Neutrophil (primary cell): ENCODE results near the gene PRODH.
"Not testable (repeated sequence)": the region's sequence is repeated elsewhere in the genome, so short reads cannot be mapped to it uniquely, and the experiment has no call there.

Experiments used
- H3K27ac ChIP-seq: fragments of 200-600 bp; sonication (generic); 2 replicates; pipeline ENCODE4 v1.5.1; 2016; ENCODE audit warnings: mild to moderate bottlenecking, moderate library complexity
- H3K27me3 ChIP-seq: fragments of 200-600 bp; sonication (generic); 2 replicates; pipeline ENCODE4 v1.6.0; 2016; ENCODE audit warnings: mild to moderate bottlenecking
- H3K36me3 ChIP-seq: fragments of 200-600 bp; sonication (generic); 2 replicates; pipeline ENCODE4 v1.5.1; 2017
- H3K4me1 ChIP-seq, 2 experiments: fragments of 200-600 bp in 1 of 2; sonication (generic) in 1 of 2; 1 replicate in 1 of 2; 2 replicates in 1 of 2; pipeline versions ENCODE4 v1.5.1 to v1.6.1; 2013 to 2016; ENCODE audit warnings: low read depth in 1 of 2, low read length in 1 of 2, mild to moderate bottlenecking in 1 of 2, moderate library complexity in 1 of 2; ENCODE audit not compliant: control insufficient read depth in 1 of 2, insufficient read depth in 1 of 2
- H3K4me3 ChIP-seq, 2 experiments: fragments of 200-600 bp in 1 of 2; sonication (generic) in 1 of 2; 1 replicate in 1 of 2; 2 replicates in 1 of 2; pipeline ENCODE4 v1.5.1; 2013 to 2016; ENCODE audit warnings: low read depth in 1 of 2, low read length in 1 of 2, mild to moderate bottlenecking in 1 of 2, moderate library complexity in 1 of 2
- H3K9me3 ChIP-seq: fragments of 200-600 bp; sonication (generic); 2 replicates; pipeline ENCODE4 v1.5.1; 2016
- CTCF ChIP-seq: fragments of 200-600 bp; sonication (generic); IDR thresholded peaks from 2 replicates; pipeline ENCODE4 v1.5.1; 2016; ENCODE audit warnings: antibody characterized with exemption

PRODH gene

GRCh38 chr22:18952022-18952421, 15.9 kb upstream of the PRODH start:
- no peak overlapping the region for H3K4me3 ChIP-seq
- no peak for TF ChIP-seq CTCF
- H3K36me3 ChIP-seq, result no peaks in the 10 kb centered on the region
- H3K27ac ChIP-seq, result no peak overlapping the region
- no peaks in the 10 kb centered on the region for H3K9me3 ChIP-seq
- H3K27me3 ChIP-seq, result peaks cover 20% of the 10 kb centered on the region
- H3K4me1 ChIP-seq, result no peaks in the 10 kb centered on the region

- H3K27me3 ChIP-seq, result peaks cover 20% of the 10 kb centered on the region
- no peak overlapping the region for H3K4me3 ChIP-seq
- no peaks in the 10 kb centered on the region for H3K4me1 ChIP-seq
- H3K36me3 ChIP-seq, result no peaks in the 10 kb centered on the region
- H3K27ac ChIP-seq, result no peak overlapping the region
- TF ChIP-seq CTCF, result no peak
- H3K9me3 ChIP-seq, result no peaks in the 10 kb centered on the region
Measured at GRCh38 chr22:18950141-18950540, 14.0 kb upstream of the PRODH start.

GRCh38 chr22:18947905-18948304, 11.8 kb upstream of the PRODH start:
- H3K9me3 ChIP-seq, result no peaks in the 10 kb centered on the region
- H3K27me3 ChIP-seq, result peaks cover 20% of the 10 kb centered on the region
- no peak for TF ChIP-seq CTCF
- no peaks in the 10 kb centered on the region for H3K36me3 ChIP-seq
- H3K4me1 ChIP-seq, result no peaks in the 10 kb centered on the region
- no peak overlapping the region for H3K4me3 ChIP-seq
- no peak overlapping the region for H3K27ac ChIP-seq

- H3K4me3 ChIP-seq, H3K4me1 ChIP-seq: not testable (repeated sequence)
Measured at GRCh38 chr22:18947105-18947504, 11.0 kb upstream of the PRODH start.

GRCh38 chr22:18938691-18939090, 2.6 kb upstream of the PRODH start:
- H3K27me3 ChIP-seq, H3K4me1 ChIP-seq, H3K9me3 ChIP-seq, H3K27ac ChIP-seq, H3K36me3 ChIP-seq, H3K4me3 ChIP-seq: not testable (repeated sequence)

More at GRCh38 chr22:18947105-18947504, 11.0 kb upstream of the PRODH start:
- not testable (repeated sequence) for H3K36me3 ChIP-seq, H3K9me3 ChIP-seq, H3K27ac ChIP-seq
- peaks cover 20% of the 10 kb centered on the region for H3K27me3 ChIP-seq

GRCh38 chr22:18934688-18935087, 1.4 kb downstream of the PRODH start:
- H3K27ac ChIP-seq, H3K36me3 ChIP-seq: not testable (repeated sequence)

GRCh38 chr22:18933914-18934313, 2.2 kb downstream of the PRODH start:
- Histone ChIP-seq H3K36me3 (no peaks in the 10 kb centered on the region), H3K4me3 (no peak overlapping the region), H3K27me3 (no peaks in the 10 kb centered on the region), H3K27ac (no peak overlapping the region), H3K9me3 (no peaks in the 10 kb centered on the region), H3K4me1 (no peaks in the 10 kb centered on the region)
- TF ChIP-seq CTCF, result no peak

More at GRCh38 chr22:18934688-18935087, 1.4 kb downstream of the PRODH start:
- H3K4me1 ChIP-seq, H3K4me3 ChIP-seq, H3K27me3 ChIP-seq, H3K9me3 ChIP-seq: not testable (repeated sequence)
